Mucosa of stomach (tissue), 1 donor: Measurements from ENCODE around the gene APCDD1.
"Not testable (repeated sequence)": the region's sequence is repeated elsewhere in the genome, so short reads cannot be mapped to it uniquely, and the experiment has no call there.

Source experiments
- H3K27me3 ChIP-seq: one replicate; pipeline ENCODE4 v1.7.0; 2013; ENCODE audit warnings: mild to moderate bottlenecking, low read length; ENCODE audit not compliant: control insufficient read depth, insufficient read depth
- H3K36me3 ChIP-seq: one replicate; pipeline ENCODE4 v1.7.0; 2013; ENCODE audit warnings: low read length; ENCODE audit not compliant: control insufficient read depth, insufficient read depth
- H3K4me1 ChIP-seq: one replicate; pipeline ENCODE4 v1.7.0; 2013; ENCODE audit warnings: mild to moderate bottlenecking, low read length; ENCODE audit not compliant: control insufficient read depth, insufficient read depth
- H3K4me3 ChIP-seq: one replicate; pipeline ENCODE4 v1.7.0; 2013; ENCODE audit warnings: low read length
- H3K9ac ChIP-seq: one replicate; pipeline ENCODE4 v1.7.0; 2013; ENCODE audit warnings: mild to moderate bottlenecking, low read length, moderate library complexity
- H3K9me3 ChIP-seq: one replicate; pipeline ENCODE4 v1.7.0; 2013; ENCODE audit warnings: mild to moderate bottlenecking, low read length, moderate library complexity; ENCODE audit not compliant: control insufficient read depth
- donor health status: Pancreatic carcinoma.

APCDD1 gene

GRCh38 chr18:10524507-10525370 lies 70.3 kb downstream of the APCDD1 start:
- Histone ChIP-seq H3K27me3 (no peaks in the 10 kb centered on the region), H3K9ac (no peak overlapping the region), H3K9me3 (no peaks in the 10 kb centered on the region), H3K4me1 (peaks cover 4% of the 10 kb centered on the region), H3K36me3 (no peaks in the 10 kb centered on the region), H3K4me3 (no peak overlapping the region)

DNA sequence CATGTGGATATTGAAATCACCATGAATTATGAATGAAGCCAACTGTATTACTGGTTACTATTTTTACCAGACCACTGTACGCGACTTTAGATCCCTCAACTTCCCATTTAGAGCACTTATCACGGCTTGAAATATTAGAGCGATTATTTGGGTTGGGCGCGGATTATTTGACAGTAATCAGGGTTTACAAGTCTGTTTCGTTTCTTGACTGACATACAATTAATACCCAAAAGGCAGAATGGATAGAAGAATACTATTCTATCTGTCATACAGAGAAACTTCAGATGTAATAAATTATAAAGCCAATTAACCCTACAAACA lies 70.9 kb downstream of the APCDD1 start:
- H3K9ac ChIP-seq, result peak overlapping the region; percentile 84
- H3K27me3 ChIP-seq, result no peaks in the 10 kb centered on the region
- H3K4me1 ChIP-seq, result peaks cover 4% of the 10 kb centered on the region
- no peak overlapping the region for H3K4me3 ChIP-seq
- no peaks in the 10 kb centered on the region for H3K36me3 ChIP-seq
- H3K9me3 ChIP-seq, result no peaks in the 10 kb centered on the region

GRCh38 chr18:10525697-10526560 lies 71.5 kb downstream of the APCDD1 start, which contains the start of gene NAPG:
TSS of gene NAPG (plus strand) at chr18:10526027. CDS start at chr18:10526103, 76 bp downstream.
- Histone ChIP-seq H3K36me3 (no peaks in the 10 kb centered on the region), H3K4me3 (peak within 1 kb of the TSS; percentile 96), H3K27me3 (no peaks in the 10 kb centered on the region), H3K9me3 (no peaks in the 10 kb centered on the region), H3K9ac (peak within 1 kb of the TSS; percentile 84), H3K4me1 (peaks cover 4% of the 10 kb centered on the region)

DNA sequence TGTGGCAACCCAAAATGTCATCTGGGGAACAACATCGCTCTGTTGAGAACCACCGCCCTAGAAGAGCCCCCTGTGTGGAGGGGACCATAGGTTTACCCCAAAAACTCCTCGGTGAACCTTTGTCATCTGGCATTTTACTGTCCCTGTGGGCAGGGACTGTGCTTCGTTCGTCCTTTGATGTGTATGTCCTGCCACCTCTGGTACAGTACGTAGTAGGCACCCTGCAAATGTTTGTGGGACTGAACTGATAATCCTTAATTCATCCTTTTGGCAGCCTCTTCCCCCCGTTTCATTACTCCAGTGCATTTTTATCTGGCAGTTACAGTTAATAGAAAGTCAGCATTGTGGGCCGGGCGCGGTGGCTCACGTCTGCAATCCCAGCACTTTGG lies 72.1 kb downstream of the APCDD1 start:
- H3K9me3 ChIP-seq, result no peaks in the 10 kb centered on the region
- peak overlapping the region; percentile 96 for H3K4me3 ChIP-seq
- H3K4me1 ChIP-seq, result peaks cover 4% of the 10 kb centered on the region
- H3K27me3 ChIP-seq, result no peaks in the 10 kb centered on the region
- H3K36me3 ChIP-seq, result no peaks in the 10 kb centered on the region
- peak overlapping the region; percentile 84 for H3K9ac ChIP-seq

GRCh38 chr18:10528439-10528838 lies 74.0 kb downstream of the APCDD1 start:
- Histone ChIP-seq H3K4me3 (no peak overlapping the region), H3K4me1 (peaks cover 4% of the 10 kb centered on the region)

GRCh38 chr18:10530002-10530401 lies 75.6 kb downstream of the APCDD1 start:
- Histone ChIP-seq H3K9me3 (no peaks in the 10 kb centered on the region), H3K9ac (no peak overlapping the region), H3K27me3 (no peaks in the 10 kb centered on the region), H3K36me3 (no peaks in the 10 kb centered on the region), H3K4me1 (peaks cover 4% of the 10 kb centered on the region), H3K4me3 (no peak overlapping the region)

More at GRCh38 chr18:10528439-10528838, 74.0 kb downstream of the APCDD1 start:
- no peaks in the 10 kb centered on the region for H3K9me3 ChIP-seq
- H3K27me3 ChIP-seq, result no peaks in the 10 kb centered on the region
- no peaks in the 10 kb centered on the region for H3K36me3 ChIP-seq
- no peak overlapping the region for H3K9ac ChIP-seq

- Histone ChIP-seq H3K4me1 (peaks cover 4% of the 10 kb centered on the region), H3K27me3 (no peaks in the 10 kb centered on the region), H3K36me3 (no peaks in the 10 kb centered on the region), H3K9ac (no peak overlapping the region), H3K4me3 (no peak overlapping the region), H3K9me3 (no peaks in the 10 kb centered on the region)
These were observed 76.4 kb downstream of the APCDD1 start for GRCh38 chr18:10530852-10531251.

GRCh38 chr18:10533111-10533510 lies 78.7 kb downstream of the APCDD1 start:
- no peaks in the 10 kb centered on the region for H3K9me3 ChIP-seq
- H3K4me1 ChIP-seq, result no peaks in the 10 kb centered on the region
- H3K4me3 ChIP-seq, result no peak overlapping the region
- no peak overlapping the region for H3K9ac ChIP-seq
- no peaks in the 10 kb centered on the region for H3K27me3 ChIP-seq
- H3K36me3 ChIP-seq, result no peaks in the 10 kb centered on the region

- H3K27me3 ChIP-seq, result no peaks in the 10 kb centered on the region
- H3K4me3 ChIP-seq, result no peak overlapping the region
- H3K36me3 ChIP-seq, result no peaks in the 10 kb centered on the region
- H3K9ac ChIP-seq, result no peak overlapping the region
- no peaks in the 10 kb centered on the region for H3K4me1 ChIP-seq
- H3K9me3 ChIP-seq, result no peaks in the 10 kb centered on the region
These were observed 81.8 kb downstream of the APCDD1 start for GRCh38 chr18:10536280-10536679.

GRCh38 chr18:10537765-10538164 lies 83.3 kb downstream of the APCDD1 start:
- Histone ChIP-seq H3K9ac (no peak overlapping the region), H3K36me3 (no peaks in the 10 kb centered on the region), H3K4me1 (no peaks in the 10 kb centered on the region), H3K4me3 (no peak overlapping the region), H3K27me3 (no peaks in the 10 kb centered on the region), H3K9me3 (no peaks in the 10 kb centered on the region)

GRCh38 chr18:10539124-10539523 lies 84.7 kb downstream of the APCDD1 start:
- not testable (repeated sequence) for H3K9ac ChIP-seq, H3K4me3 ChIP-seq, H3K4me1 ChIP-seq, H3K9me3 ChIP-seq, H3K27me3 ChIP-seq, H3K36me3 ChIP-seq
